HAP-1 (cell line): ENCODE results near the gene LRCOL1.

ENCODE experiments used
- DNase-seq, 2 experiments: peaks; one replicate each; pipeline ENCODE4 v3.0.0-alpha.2; 2016 to 2020; ENCODE audit warnings: low spot score in 2 of 2
- H3K27me3 ChIP-seq: fragments of 250-450 bp; sonication (Bioruptor Pico); 2 replicates; pipeline ENCODE4 v1.5.1; 2020; ENCODE audit warnings: low read depth, mild to moderate bottlenecking, moderate library complexity
- H3K36me3 ChIP-seq: fragments of 250-450 bp; sonication (Bioruptor Pico); replicated peaks from 2 replicates; pipeline ENCODE4 v1.5.1; 2020; ENCODE audit warnings: mild to moderate bottlenecking
- H3K4me1 ChIP-seq: fragments of 250-450 bp; sonication (Bioruptor Pico); 2 replicates; pipeline ENCODE4 v1.5.1; 2020; ENCODE audit warnings: mild to moderate bottlenecking
- H3K4me3 ChIP-seq: fragments of 250-450 bp; sonication (Bioruptor Pico); 2 replicates; pipeline ENCODE4 v1.5.1; 2020; ENCODE audit warnings: mild to moderate bottlenecking, moderate library complexity
- H3K9me3 ChIP-seq: fragments of 250-450 bp; sonication (Bioruptor Pico); 2 replicates; pipeline ENCODE4 v1.5.1; 2020; ENCODE audit warnings: mild to moderate bottlenecking, moderate library complexity
- in situ Hi-C: fragments of 300-500 bp; cut with MboI; formaldehyde crosslinking; loops from 3 replicates; pipeline ENCODE4 v1.14.3; 2020; ENCODE audit warnings: low sequenced_read_pairs, inconsistent platforms, mixed read lengths

Gene LRCOL1

DNA sequence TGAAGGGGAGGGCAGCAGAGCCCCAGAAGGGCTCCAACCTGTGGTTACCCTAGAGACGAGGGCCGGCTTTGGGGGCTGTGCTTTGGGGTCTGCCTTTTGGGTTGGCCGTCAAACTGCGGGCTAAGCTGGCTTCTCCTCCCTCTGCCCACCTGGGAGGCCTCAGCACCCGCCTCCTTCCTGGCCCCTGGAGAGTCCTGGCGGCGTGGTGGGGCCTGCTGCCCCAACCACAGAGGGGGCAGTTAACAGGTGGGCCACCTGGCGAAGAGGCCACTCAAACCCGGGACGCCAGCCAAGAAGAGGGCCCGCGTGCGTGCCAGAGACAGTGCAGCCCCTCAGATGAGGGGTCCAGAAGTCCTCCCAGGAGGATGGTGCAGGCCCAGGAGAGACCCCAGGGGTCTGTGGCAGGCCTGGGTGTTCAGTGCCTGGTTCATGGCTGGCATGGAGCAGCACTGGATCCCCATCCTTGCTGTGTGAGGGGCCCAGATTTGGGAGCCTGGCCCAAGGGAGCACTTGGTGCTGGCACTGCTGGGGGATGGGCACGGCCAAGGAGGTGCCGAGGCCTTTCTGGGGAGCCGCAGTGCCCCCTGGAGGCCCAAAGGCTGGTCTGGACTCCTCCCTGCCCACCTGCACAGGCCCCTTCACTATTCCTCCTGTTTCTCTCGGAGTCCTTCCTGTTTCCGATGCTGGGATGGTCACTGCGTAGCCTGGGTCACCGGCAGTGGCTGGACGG is 48.8 kb downstream of the LRCOL1 start:
- Histone ChIP-seq H3K9me3 (no peaks in the 10 kb centered on the region), H3K36me3 (peaks cover 7% of the 10 kb centered on the region), H3K4me3 (peak overlapping the region; percentile 60), H3K4me1 (no peaks in the 10 kb centered on the region), H3K27me3 (no peaks in the 10 kb centered on the region)
- in situ Hi-C loops: loop anchor here (10.0 to 25.0 kb wide), 2 partner anchors 147 to 399 kb away; no protein-coding TSS in a partner anchor
- DNase-seq: peak in 1 of 2 experiments; percentile 68

DNA sequence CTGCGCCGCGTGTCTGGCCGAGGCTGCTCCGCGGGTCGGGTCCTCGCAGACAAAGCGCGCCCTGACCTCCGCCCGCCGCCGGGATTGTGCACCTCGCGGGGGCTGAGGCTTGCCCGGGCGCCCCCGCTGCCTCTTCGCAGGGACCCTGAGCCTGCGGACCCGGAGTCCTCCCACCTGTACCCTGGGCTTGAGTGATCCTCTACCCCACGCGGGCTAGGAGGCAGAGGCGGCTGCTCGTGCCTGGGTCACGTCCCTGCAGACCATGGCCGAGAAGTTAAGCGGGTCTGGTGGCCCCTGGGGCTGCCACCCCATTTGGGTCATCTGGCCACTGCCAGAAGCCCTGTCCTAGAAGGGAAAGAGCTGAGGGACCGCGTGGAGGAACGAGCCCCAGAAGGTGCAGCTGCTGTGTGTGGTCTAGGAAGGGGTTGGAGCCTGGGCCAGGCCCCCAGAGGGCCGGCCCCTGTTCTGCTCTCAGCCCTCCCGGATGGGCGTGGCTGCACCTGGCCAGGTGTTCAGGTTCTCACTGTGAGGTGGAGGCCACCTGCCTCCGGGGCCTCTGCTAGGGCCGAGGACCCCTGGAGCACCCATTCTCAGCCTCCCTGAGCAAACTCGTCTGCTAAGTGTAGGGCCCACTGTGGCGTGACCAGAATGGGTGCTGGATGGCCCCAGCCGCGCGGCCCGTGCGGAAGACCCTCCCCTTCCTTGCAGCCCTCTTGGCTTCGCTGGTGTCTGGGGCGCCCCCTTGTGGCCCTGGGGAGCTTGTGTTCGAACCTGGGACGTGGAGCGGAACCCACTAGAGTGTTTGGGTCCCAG is 49.6 kb downstream of the LRCOL1 start:
- Histone ChIP-seq H3K9me3 (no peaks in the 10 kb centered on the region), H3K4me3 (peak overlapping the region; percentile 60), H3K27me3 (no peaks in the 10 kb centered on the region), H3K4me1 (no peaks in the 10 kb centered on the region), H3K36me3 (peaks cover 5% of the 10 kb centered on the region)
- DNase-seq: peak; percentile 64 to 94
- in situ Hi-C loops: loop anchor here (10.0 to 25.0 kb wide), 2 partner anchors 146 to 399 kb away; no protein-coding TSS in a partner anchor

DNA sequence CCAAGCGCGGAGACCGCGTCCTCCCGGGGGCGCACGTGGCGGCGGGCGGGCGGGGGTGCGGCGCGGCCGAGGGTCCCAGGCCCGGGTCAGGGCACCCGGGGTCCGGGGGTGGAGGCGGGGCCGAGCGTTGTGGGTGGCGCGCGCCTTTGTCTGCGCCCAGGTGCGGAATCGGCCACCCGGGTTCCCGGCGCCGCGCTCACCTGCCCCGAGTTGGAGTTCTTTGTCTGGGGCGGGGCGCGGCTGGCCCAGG is 50.1 kb downstream of the LRCOL1 start:
- in situ Hi-C loops: loop anchor here (10.0 to 25.0 kb wide), 2 partner anchors 145 to 398 kb away; no protein-coding TSS in a partner anchor
- no peaks in the 10 kb centered on the region for H3K9me3 ChIP-seq
- H3K27me3 ChIP-seq: no peaks in the 10 kb centered on the region
- DNase-seq: peak in 1 of 2 experiments; percentile 53
- peaks cover under 1% of the 10 kb centered on the region; the same call in 1 of the 2 replicates for H3K36me3 ChIP-seq
- peak overlapping the region; percentile 60 for H3K4me3 ChIP-seq
- H3K4me1 ChIP-seq: no peaks in the 10 kb centered on the region

DNA sequence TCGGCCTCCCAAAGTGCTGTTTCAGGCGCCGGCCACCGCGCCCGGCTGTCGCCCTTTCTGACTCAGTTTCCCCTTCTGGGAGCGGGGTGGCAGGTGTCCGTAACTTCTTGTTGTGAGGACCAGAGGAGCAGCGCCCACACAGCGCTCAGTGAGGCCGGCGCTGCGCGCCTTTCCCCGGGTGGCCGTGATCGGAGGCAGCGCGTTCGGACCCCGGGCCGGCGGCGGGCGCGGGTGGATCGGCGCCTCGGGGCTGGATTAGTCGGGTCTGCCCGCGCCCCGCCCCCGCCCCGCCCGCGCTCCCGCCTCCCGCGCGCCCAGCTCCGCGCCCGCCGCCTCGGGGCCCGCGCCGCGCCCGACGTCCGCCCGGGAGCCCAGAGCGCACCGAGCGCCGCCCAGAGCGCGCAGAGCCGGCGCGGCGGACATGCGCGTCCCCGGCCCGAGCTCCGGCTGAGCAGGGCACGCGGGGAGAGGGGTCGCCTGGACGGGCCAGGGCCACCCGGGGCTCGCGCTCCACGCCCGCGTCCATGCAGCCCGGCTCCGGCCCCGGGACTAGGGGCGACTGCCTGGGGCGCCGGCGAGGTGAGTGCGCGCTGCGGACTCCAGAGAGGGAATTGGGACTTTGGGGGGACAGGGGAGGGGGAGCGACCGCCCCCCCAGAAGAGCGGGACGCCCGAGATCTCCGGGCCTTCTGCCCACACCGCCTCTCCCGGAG is 50.6 kb downstream of the LRCOL1 start:
- DNase-seq: peak; percentile 42 to 77
- in situ Hi-C loops: loop anchor here (10.0 to 25.0 kb wide), 2 partner anchors 145 to 398 kb away; no protein-coding TSS in a partner anchor
- H3K4me1 ChIP-seq: no peaks in the 10 kb centered on the region

DNA sequence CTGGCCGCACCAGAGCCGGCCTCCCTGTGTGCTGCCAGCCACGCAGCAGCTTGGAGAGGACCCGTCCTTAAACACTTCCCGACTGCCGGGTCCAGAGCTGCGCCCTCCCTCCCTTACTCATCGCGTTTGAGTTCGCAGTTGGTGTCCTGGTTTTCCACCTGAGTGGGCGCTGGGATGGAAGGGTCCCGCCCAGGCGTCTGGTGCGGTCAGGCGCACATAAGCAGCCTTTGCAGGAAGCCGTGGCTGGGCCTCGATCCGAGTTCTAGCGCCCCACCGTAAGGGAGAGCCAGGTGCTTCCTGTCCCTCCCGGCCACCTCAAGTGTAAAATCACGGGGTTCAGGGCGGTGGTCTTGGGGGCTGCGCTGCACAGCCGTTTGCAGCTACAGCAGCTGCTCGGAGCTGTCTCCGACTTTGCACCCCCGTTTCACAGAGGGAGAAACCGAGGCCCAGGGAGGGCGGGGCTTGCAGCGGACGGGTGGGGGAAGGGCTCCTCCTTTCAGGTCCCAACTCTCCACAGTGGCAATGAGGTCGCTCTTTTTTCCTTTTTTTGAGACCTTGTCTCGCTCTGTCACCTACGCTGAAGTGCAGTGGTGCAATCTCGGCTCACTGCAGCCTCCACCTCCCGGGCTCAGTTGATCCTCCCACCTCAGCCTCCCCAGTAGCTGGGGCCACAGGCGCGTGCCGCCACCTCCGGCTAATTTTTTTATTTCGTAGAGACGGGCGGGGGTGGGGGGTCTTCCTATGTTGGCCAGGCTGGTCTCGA is 51.3 kb downstream of the LRCOL1 start:
- in situ Hi-C loops: loop anchor here (25.0 kb wide), 1 partner anchor 397 kb away; no protein-coding TSS in a partner anchor
- H3K36me3 ChIP-seq: no peaks in the 10 kb centered on the region
- H3K9me3 ChIP-seq: no peaks in the 10 kb centered on the region
- H3K27me3 ChIP-seq: no peaks in the 10 kb centered on the region
- no peaks in the 10 kb centered on the region for H3K4me1 ChIP-seq
- DNase-seq: no peak
- peak overlapping the region; percentile 49 for H3K4me3 ChIP-seq

More for the DNA sequence above, 50.6 kb downstream of the LRCOL1 start:
- peak overlapping the region; percentile 60 for H3K4me3 ChIP-seq
- H3K27me3 ChIP-seq: no peaks in the 10 kb centered on the region
- H3K9me3 ChIP-seq: no peaks in the 10 kb centered on the region
- no peaks in the 10 kb centered on the region for H3K36me3 ChIP-seq

DNA sequence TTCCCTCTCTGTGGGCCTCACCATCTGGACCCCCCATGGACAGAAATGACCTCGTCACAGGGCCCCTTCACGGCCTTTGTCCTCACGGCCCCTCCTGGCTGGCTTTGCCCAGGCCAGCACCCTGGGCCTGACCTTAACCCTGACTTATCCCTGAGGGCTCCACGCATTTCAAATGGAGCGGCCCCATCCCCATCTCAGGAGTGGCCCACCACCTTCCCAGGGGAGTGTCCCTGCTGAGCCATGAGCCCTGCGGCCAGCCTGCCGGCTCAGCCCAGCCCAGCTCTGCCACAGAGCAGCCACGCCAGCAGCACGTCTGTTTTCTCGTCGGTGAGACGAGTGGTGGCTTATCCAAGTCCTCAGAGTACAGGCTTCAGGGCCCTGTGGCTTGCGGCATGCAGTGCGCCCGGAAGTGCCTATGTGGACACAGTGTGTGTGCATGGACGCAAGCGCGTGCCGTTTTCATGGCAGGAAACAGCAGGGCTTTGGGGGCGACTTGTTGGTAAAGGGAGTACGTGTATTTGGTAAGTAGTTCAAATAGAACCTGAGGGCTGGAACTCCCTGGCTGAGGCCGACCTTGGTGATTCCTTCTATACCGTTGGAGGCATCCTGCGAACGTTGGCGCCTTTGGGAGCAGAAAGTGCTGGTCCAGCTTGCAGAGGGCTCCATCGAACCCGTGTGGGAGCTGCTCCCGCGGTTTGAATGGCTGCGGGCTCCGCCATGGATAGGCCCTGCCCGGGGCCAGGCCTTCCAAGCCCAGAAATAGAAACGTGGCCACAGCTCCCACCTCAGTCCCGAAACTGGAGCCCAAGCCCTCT is 52.1 kb downstream of the LRCOL1 start:
- no peak for DNase-seq
- no peaks in the 10 kb centered on the region for H3K27me3 ChIP-seq
- in situ Hi-C loops: loop anchor here (25.0 kb wide), 1 partner anchor 396 kb away; no protein-coding TSS in a partner anchor
- no peaks in the 10 kb centered on the region for H3K4me1 ChIP-seq
- H3K4me3 ChIP-seq: no peak overlapping the region
- no peaks in the 10 kb centered on the region for H3K36me3 ChIP-seq
- H3K9me3 ChIP-seq: no peaks in the 10 kb centered on the region

DNA sequence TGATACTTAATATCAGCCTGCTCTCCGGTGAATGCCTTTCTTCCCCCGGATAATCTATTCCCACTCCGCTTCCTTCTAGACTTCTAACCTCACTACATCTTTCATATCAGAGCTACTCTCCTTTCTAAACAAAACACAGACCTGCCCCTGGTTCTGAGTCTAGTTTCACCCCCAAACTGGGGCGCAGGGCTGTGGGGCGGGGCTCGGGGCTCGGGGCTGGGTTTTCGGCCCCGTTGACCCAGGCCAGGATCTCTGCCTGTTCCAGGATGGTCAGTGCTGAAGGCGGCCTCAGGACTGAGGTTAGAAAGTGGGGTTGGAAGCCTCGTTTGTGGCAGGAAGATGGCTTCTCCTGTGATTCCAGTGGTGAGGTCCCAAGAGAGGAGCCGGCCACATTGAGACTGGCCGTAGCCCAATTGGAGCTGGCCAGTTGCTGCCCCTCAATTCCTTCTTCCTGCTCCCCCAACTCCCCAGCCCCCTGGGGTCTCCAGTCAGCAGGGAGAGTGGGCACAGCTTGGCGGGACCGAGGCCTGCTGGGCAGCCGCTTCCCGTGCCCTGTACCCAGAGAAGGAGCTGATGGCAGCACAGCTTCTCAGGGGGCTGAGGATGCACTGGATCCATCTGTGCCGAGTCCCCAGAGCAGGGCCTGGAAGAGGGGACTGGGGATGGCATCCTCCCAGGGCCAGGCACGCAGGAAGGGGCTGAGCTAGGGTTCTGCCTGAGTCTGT is 52.9 kb downstream of the LRCOL1 start:
- in situ Hi-C loops: loop anchor here (25.0 kb wide), 1 partner anchor 395 kb away; no protein-coding TSS in a partner anchor
- no peaks in the 10 kb centered on the region for H3K4me1 ChIP-seq
- no peaks in the 10 kb centered on the region for H3K27me3 ChIP-seq

DNA sequence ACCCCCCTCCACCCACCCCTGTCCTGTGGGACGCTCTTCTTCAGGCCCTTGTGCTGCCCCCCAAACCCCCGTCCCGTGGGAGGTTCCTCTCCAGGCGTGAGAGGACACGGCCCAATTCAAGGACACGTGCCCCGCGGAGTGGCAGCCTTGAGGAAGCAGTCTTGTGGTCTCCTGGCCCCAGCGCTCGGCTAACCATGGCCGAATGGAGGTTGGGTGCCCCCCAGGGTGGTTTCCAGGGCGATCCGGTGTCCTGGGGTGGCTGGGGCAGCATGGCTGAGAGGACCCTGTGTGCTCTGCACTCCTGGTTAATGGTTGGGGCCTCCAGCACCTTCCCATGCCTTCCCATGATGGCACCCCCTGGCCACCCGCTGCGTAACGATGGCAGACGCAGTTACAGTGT is 53.6 kb downstream of the LRCOL1 start:
- Histone ChIP-seq H3K36me3 (no peaks in the 10 kb centered on the region), H3K9me3 (no peaks in the 10 kb centered on the region), H3K27me3 (no peaks in the 10 kb centered on the region), H3K4me1 (no peaks in the 10 kb centered on the region), H3K4me3 (no peak overlapping the region)
- DNase-seq: no peak
- in situ Hi-C loops: loop anchor here (25.0 kb wide), 1 partner anchor 394 kb away; no protein-coding TSS in a partner anchor

More for the DNA sequence above, 52.9 kb downstream of the LRCOL1 start:
- H3K9me3 ChIP-seq: no peaks in the 10 kb centered on the region
- no peak for DNase-seq
- H3K4me3 ChIP-seq: no peak overlapping the region
- H3K36me3 ChIP-seq: no peaks in the 10 kb centered on the region

DNA sequence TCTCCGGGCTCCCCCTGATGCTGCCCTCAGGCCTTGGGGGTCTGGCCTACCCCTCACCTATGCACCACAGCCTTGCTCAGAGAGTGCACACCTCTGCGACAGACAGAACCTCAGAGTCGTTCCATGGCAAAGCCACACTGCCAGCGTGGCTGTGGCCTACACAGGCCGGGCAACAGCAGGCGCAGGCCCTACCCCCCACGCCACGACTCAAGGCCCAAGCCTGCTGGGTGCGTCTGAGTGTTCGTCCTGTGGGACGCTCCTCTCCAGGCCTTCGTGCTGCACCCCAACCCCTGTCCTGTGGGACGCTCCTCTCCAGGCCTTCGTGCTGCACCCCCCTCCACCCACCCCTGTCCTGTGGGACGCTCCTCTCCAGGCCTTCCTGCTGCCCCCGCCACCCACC is 54.2 kb downstream of the LRCOL1 start:
- no peak overlapping the region for H3K4me3 ChIP-seq
- no peaks in the 10 kb centered on the region for H3K36me3 ChIP-seq
- H3K4me1 ChIP-seq: no peaks in the 10 kb centered on the region
- H3K9me3 ChIP-seq: no peaks in the 10 kb centered on the region
- H3K27me3 ChIP-seq: no peaks in the 10 kb centered on the region
- DNase-seq: no peak
- in situ Hi-C loops: loop anchor here (25.0 kb wide), 1 partner anchor 394 kb away; no protein-coding TSS in a partner anchor

DNA sequence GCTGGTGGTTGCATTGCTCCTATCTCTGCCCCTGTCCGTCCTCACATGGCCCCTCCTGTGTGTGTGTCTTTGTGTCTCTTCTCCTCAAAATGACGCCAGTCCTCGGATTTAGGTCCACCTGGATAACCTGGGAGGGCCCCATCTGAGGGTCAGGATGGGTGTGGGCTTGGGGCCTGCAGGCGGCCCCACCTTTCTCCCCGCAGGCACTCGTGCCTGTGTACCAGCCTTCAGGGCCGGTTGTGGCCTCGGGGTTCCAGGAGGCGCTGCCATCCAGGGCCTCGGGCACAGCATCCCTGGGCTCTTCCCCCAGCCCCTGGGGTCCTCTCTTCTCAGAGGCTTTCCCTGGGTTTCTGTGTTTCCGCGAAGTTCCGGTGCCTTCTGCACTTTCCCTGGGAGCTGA is 54.7 kb downstream of the LRCOL1 start:
- no peak for DNase-seq
- no peaks in the 10 kb centered on the region for H3K36me3 ChIP-seq
- H3K27me3 ChIP-seq: no peaks in the 10 kb centered on the region
- no peak overlapping the region for H3K4me3 ChIP-seq
- no peaks in the 10 kb centered on the region for H3K4me1 ChIP-seq
- in situ Hi-C loops: loop anchor here (25.0 kb wide), 1 partner anchor 393 kb away; no protein-coding TSS in a partner anchor
- no peaks in the 10 kb centered on the region for H3K9me3 ChIP-seq

DNA sequence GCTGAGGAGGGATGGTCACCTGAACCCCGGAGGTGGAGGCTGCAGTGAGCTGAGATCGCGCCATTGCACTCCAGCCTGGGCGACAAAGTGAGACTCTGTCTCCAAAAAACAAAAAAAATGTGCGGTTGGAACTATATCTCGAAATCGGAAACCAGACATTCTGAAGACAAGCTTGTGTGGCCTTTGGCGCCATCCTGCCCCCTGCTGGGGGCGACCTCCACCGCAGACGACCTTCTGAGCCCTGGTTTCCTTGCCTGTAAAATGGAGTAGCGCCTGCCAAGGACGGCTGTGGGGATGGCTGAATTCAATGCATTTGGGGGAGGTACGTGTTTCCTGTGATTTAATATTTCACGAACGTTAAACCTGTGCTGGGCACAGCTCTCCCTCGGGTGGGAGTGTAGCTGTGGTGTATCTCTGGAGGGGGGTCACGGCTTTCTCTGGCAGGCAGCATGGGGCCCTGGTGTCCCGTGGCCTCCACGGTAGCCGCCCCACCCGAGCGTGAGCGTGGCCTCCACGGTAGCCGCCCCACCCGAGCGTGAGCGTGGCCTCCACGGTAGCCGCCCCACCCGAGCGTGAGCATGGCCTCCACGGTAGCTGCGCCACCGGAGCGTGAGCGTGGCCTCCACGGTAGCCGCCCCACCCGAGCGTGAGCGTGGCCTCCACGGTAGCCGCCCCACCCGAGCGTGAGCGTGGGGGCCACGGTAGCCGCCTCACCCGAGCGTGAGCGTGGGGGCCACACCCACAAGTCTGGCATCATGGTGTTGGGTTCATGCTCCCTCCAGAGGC is 55.3 kb downstream of the LRCOL1 start:
- H3K27me3 ChIP-seq: no peaks in the 10 kb centered on the region
- no peaks in the 10 kb centered on the region for H3K4me1 ChIP-seq
- in situ Hi-C loops: loop anchor here (25.0 kb wide), 1 partner anchor 393 kb away; no protein-coding TSS in a partner anchor
- no peaks in the 10 kb centered on the region for H3K9me3 ChIP-seq
- no peaks in the 10 kb centered on the region for H3K36me3 ChIP-seq
- DNase-seq: peak in 1 of 2 experiments; percentile 69
- H3K4me3 ChIP-seq: no peak overlapping the region
